Ectodermal cell (in vitro differentiated cells): ENCODE data around the gene ERC2.

Experiments used
- H3K27ac ChIP-seq: 2 replicates; pipeline ENCODE4 v1.7.0; 2013; ENCODE audit warnings: mild to moderate bottlenecking, low read depth, low read length; ENCODE audit not compliant: insufficient read depth, poor library complexity, severe bottlenecking
- H3K27me3 ChIP-seq: 2 replicates; pipeline ENCODE4 v1.7.0; 2013; ENCODE audit warnings: mild to moderate bottlenecking, low read length; ENCODE audit not compliant: insufficient read depth, control insufficient read depth, poor library complexity, severe bottlenecking
- H3K36me3 ChIP-seq: one replicate; pipeline ENCODE4 v1.7.0; 2013; ENCODE audit warnings: low read length; ENCODE audit not compliant: control insufficient read depth, insufficient read depth
- H3K4me1 ChIP-seq: one replicate; pipeline ENCODE4 v1.7.0; 2013; ENCODE audit warnings: low read length; ENCODE audit not compliant: control insufficient read depth, insufficient read depth
- H3K4me3 ChIP-seq: 2 replicates; pipeline ENCODE4 v1.7.0; 2013; ENCODE audit warnings: low read depth, low read length, control low read depth; ENCODE audit not compliant: insufficient read depth
- H3K9me3 ChIP-seq: 2 replicates; pipeline ENCODE4 v1.7.0; 2013; ENCODE audit warnings: mild to moderate bottlenecking, low read length, moderate library complexity; ENCODE audit not compliant: control insufficient read depth
- WGBS, 2 experiments: methylation state at CpG; one replicate each; pipeline ENCODE4 v1.1.7; 2013; ENCODE audit warnings: missing lambda C conversion rate in 2 of 2; 5-methylcytosine and 5-hydroxymethylcytosine counted together

The ERC2 gene

GRCh38 chr3:55929154-55929869 is 539.0 kb downstream of the ERC2 start:
- H3K36me3 ChIP-seq: no peaks in the 10 kb centered on the region
- no peak overlapping the region for H3K4me3 ChIP-seq
- 86 to 87% methylated on average over 4 of the region's 4 CpGs for WGBS, 2 experiments
- H3K4me1 ChIP-seq: no peaks in the 10 kb centered on the region
- no peak overlapping the region for H3K27ac ChIP-seq
- H3K27me3 ChIP-seq: no peaks in the 10 kb centered on the region
- H3K9me3 ChIP-seq: no peaks in the 10 kb centered on the region

- no peaks in the 10 kb centered on the region for H3K27me3 ChIP-seq
- no peaks in the 10 kb centered on the region for H3K9me3 ChIP-seq
- no peak overlapping the region for H3K4me3 ChIP-seq
- no peak overlapping the region for H3K27ac ChIP-seq
- 92 to 100% methylated on average over 1 of the region's 1 CpG for WGBS, 2 experiments
- H3K4me1 ChIP-seq: peaks cover 9% of the 10 kb centered on the region
- H3K36me3 ChIP-seq: no peaks in the 10 kb centered on the region
These were observed 544.6 kb downstream of the ERC2 start for GRCh38 chr3:55923626-55924025.

GRCh38 chr3:55923207-55923606 is 545.1 kb downstream of the ERC2 start:
- H3K4me1 ChIP-seq: peaks cover 9% of the 10 kb centered on the region

GRCh38 chr3:55912880-55913279 is 555.4 kb downstream of the ERC2 start:
- WGBS, 2 experiments: 90 to 95% methylated on average over 1 to 2 of the region's 2 CpGs
- Histone ChIP-seq H3K27ac (no peak overlapping the region), H3K9me3 (no peaks in the 10 kb centered on the region), H3K36me3 (no peaks in the 10 kb centered on the region), H3K27me3 (no peaks in the 10 kb centered on the region), H3K4me3 (no peak overlapping the region), H3K4me1 (no peaks in the 10 kb centered on the region)

More at GRCh38 chr3:55923207-55923606, 545.1 kb downstream of the ERC2 start:
- no peaks in the 10 kb centered on the region for H3K27me3 ChIP-seq
- H3K4me3 ChIP-seq: no peak overlapping the region
- H3K9me3 ChIP-seq: no peaks in the 10 kb centered on the region
- H3K36me3 ChIP-seq: no peaks in the 10 kb centered on the region
- H3K27ac ChIP-seq: no peak overlapping the region
- WGBS, 2 experiments: 95 to 100% methylated on average over 2 of the region's 2 CpGs

- Histone ChIP-seq H3K4me1 (no peaks in the 10 kb centered on the region), H3K27me3 (no peaks in the 10 kb centered on the region), H3K36me3 (no peaks in the 10 kb centered on the region), H3K4me3 (no peak overlapping the region), H3K27ac (no peak overlapping the region), H3K9me3 (no peaks in the 10 kb centered on the region)
- 88 to 98% methylated on average over 4 of the region's 4 CpGs for WGBS, 2 experiments
These were observed 557.0 kb downstream of the ERC2 start for GRCh38 chr3:55911266-55911665.

GRCh38 chr3:55910543-55910942 is 557.7 kb downstream of the ERC2 start:
- WGBS, 2 experiments: 86 to 100% methylated on average over 1 of the region's 1 CpG
- no peaks in the 10 kb centered on the region for H3K4me1 ChIP-seq
- H3K27ac ChIP-seq: no peak overlapping the region
- no peak overlapping the region for H3K4me3 ChIP-seq
- H3K36me3 ChIP-seq: no peaks in the 10 kb centered on the region
- H3K9me3 ChIP-seq: no peaks in the 10 kb centered on the region
- H3K27me3 ChIP-seq: no peaks in the 10 kb centered on the region

GRCh38 chr3:55909373-55909772 is 558.9 kb downstream of the ERC2 start:
- Histone ChIP-seq H3K27ac (no peak overlapping the region), H3K9me3 (no peaks in the 10 kb centered on the region), H3K4me3 (no peak overlapping the region), H3K27me3 (no peaks in the 10 kb centered on the region), H3K4me1 (no peaks in the 10 kb centered on the region), H3K36me3 (no peaks in the 10 kb centered on the region)
- 90 to 93% methylated on average over 3 of the region's 3 CpGs for WGBS, 2 experiments

- no peak overlapping the region for H3K4me3 ChIP-seq
- no peaks in the 10 kb centered on the region for H3K27me3 ChIP-seq
- H3K27ac ChIP-seq: no peak overlapping the region
- H3K36me3 ChIP-seq: no peaks in the 10 kb centered on the region
- no peaks in the 10 kb centered on the region for H3K4me1 ChIP-seq
- WGBS, 2 experiments: 78 to 80% methylated on average over 3 of the region's 3 CpGs
- H3K9me3 ChIP-seq: no peaks in the 10 kb centered on the region
These were observed 560.7 kb downstream of the ERC2 start for GRCh38 chr3:55907616-55908015.

- Histone ChIP-seq H3K36me3 (no peaks in the 10 kb centered on the region), H3K4me1 (no peaks in the 10 kb centered on the region)
- WGBS, 2 experiments: 92 to 95% methylated on average over 3 of the region's 3 CpGs
These were observed 561.4 kb downstream of the ERC2 start for GRCh38 chr3:55906896-55907295.

GRCh38 chr3:55904716-55905115 is 563.6 kb downstream of the ERC2 start:
- Histone ChIP-seq H3K4me3 (no peak overlapping the region), H3K27ac (no peak overlapping the region), H3K36me3 (no peaks in the 10 kb centered on the region), H3K9me3 (no peaks in the 10 kb centered on the region), H3K4me1 (no peaks in the 10 kb centered on the region), H3K27me3 (no peaks in the 10 kb centered on the region)
- WGBS, 2 experiments: 90 to 91% methylated on average over 6 of the region's 6 CpGs

More at GRCh38 chr3:55906896-55907295, 561.4 kb downstream of the ERC2 start:
- no peak overlapping the region for H3K4me3 ChIP-seq
- H3K9me3 ChIP-seq: no peaks in the 10 kb centered on the region
- H3K27me3 ChIP-seq: no peaks in the 10 kb centered on the region
- no peak overlapping the region for H3K27ac ChIP-seq
